Measurements from ENCODE around the gene SLC2A11. TPM values are rescaled to one million over a fixed set of nuclear protein-coding genes. Genes with fewer than 3 reads are reported as not detected.
"Not testable (repeated sequence)": the region's sequence is repeated elsewhere in the genome, so short reads cannot be mapped to it uniquely, and the experiment has no call there.

The SLC2A11 gene
- total RNA-seq, 1 experiment from 2014 or later, result 9.4 TPM

GRCh38 chr22:23862103-23862502 is 4.4 kb downstream of the SLC2A11 start:
- Histone ChIP-seq H3K79me2 (ENCODE audit: low read length) (no peaks in the 10 kb centered on the region), H3K4me2 (ENCODE audit: low read length) (no peak overlapping the region), H3K9ac (ENCODE audit: low read length) (no peak overlapping the region), H3K36me3 (ENCODE audit: low read depth, low read length) (no peaks in the 10 kb centered on the region), H3K27ac (ENCODE audit: low read length) (no peak overlapping the region), H4K20me1 (ENCODE audit: low read length) (no peaks in the 10 kb centered on the region), H2AFZ (ENCODE audit: low read length) (no peak overlapping the region), H3K27me3 (ENCODE audit: low read length) (no peaks in the 10 kb centered on the region), H3F3A (ENCODE audit: low read length, unreplicated experiment) (no peaks in the 10 kb centered on the region), H3K4me3 (ENCODE audit: low read length) (no peak overlapping the region), H3K4me1 (ENCODE audit: insufficient read depth, low read length) (peaks cover 5% of the 10 kb centered on the region; the same call in 1 of the 2 replicates), H3K9me3 (ENCODE audit: low read length) (no peaks in the 10 kb centered on the region), H3K9me2 (replicated peaks; ENCODE audit: low read length) (no peaks in the 10 kb centered on the region)
- ChIA-PET POLR2A (ENCODE audit: unreplicated experiment) (no interaction called here), CTCF (no interaction called here)
- TF ChIP-seq EZH2 (IDR thresholded peaks at IDR 0.05; ENCODE audit: low read length, unreplicated experiment) (no peak), CTCF (conservative IDR thresholded peaks at IDR 0.05; ENCODE audit: low read depth, low read length) (peak; percentile 66)
- intact Hi-C loops (cut with micrococcal nuclease), result no loop called here
- ATAC-seq, result peak; percentile 27; the same call in 1 of the 2 replicates
- BruUV-seq (replicated peaks), result no TSS peak
- DNase-seq, result peak; percentile 49

DNA sequence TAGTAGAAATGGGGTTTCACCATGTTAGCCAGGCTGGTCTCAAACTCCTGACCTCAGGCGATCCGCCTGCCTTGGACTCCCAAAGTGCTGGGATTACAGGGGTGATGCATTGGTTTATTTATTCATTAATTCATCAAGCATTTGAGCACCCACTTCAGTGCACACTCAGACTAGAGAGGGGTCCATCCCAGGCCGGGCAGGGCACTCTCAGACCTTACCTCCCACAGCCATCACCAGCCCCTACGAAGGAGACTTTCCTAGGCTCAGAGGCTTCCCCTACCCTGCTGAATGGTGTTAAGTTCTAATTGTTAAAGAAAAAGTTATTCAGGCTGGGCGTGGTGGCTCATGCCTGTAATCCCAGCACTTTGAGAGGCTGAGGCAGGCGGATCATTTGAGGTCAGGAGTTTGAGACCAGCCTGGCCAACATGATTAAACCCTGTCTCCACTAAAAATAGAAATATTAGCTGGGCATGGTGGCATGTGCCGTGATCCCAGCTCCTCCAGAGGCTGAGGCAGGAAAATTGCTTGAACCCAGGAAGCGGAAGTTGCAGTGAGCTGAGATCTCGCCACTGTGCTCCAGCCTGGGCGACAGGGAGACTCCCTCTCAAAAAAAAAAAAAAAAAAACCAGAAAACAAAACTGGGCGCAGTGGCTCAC is 7.0 kb downstream of the SLC2A11 start:
- intact Hi-C loops (cut with micrococcal nuclease), result not testable (repeated sequence)

GRCh38 chr22:23868580-23868979 is 10.9 kb downstream of the SLC2A11 start:
- Histone ChIP-seq H2AFZ (ENCODE audit: low read length) (no peak overlapping the region), H3K9me2 (replicated peaks; ENCODE audit: low read length) (no peaks in the 10 kb centered on the region), H3K4me1 (ENCODE audit: insufficient read depth, low read length) (no peaks in the 10 kb centered on the region)

More for the DNA sequence above, 7.0 kb downstream of the SLC2A11 start:
- H4K20me1 ChIP-seq (ENCODE audit: low read length); H3K27ac ChIP-seq (ENCODE audit: low read length); H3K9me2 ChIP-seq (replicated peaks; ENCODE audit: low read length); DNase-seq; H3K4me1 ChIP-seq (ENCODE audit: insufficient read depth, low read length); H2AFZ ChIP-seq (ENCODE audit: low read length); H3F3A ChIP-seq (ENCODE audit: low read length, unreplicated experiment); H3K36me3 ChIP-seq (ENCODE audit: low read depth, low read length); H3K27me3 ChIP-seq (ENCODE audit: low read length); ATAC-seq; POLR2A ChIA-PET (ENCODE audit: unreplicated experiment); H3K9me3 ChIP-seq (ENCODE audit: low read length); H3K4me2 ChIP-seq (ENCODE audit: low read length); CTCF ChIA-PET; H3K9ac ChIP-seq (ENCODE audit: low read length); BruUV-seq (replicated peaks); H3K4me3 ChIP-seq (ENCODE audit: low read length); H3K79me2 ChIP-seq (ENCODE audit: low read length): not testable (repeated sequence)

More at GRCh38 chr22:23868580-23868979, 10.9 kb downstream of the SLC2A11 start:
- Histone ChIP-seq H3K4me3 (ENCODE audit: low read length) (no peak overlapping the region), H3K4me2 (ENCODE audit: low read length) (no peak overlapping the region), H3K27me3 (ENCODE audit: low read length) (no peaks in the 10 kb centered on the region), H3K27ac (ENCODE audit: low read length) (no peak overlapping the region), H4K20me1 (ENCODE audit: low read length) (no peaks in the 10 kb centered on the region), H3K36me3 (ENCODE audit: low read depth, low read length) (no peaks in the 10 kb centered on the region), H3K9me3 (ENCODE audit: low read length) (no peaks in the 10 kb centered on the region), H3K79me2 (ENCODE audit: low read length) (no peaks in the 10 kb centered on the region), H3K9ac (ENCODE audit: low read length) (no peak overlapping the region), H3F3A (ENCODE audit: low read length, unreplicated experiment) (no peaks in the 10 kb centered on the region)
- intact Hi-C loops (cut with micrococcal nuclease), result no loop called here
- ATAC-seq (no peak), DNase-seq (no peak)
- ChIA-PET POLR2A (ENCODE audit: unreplicated experiment) (no interaction called here), CTCF (no interaction called here)
- TF ChIP-seq EZH2phosphoT487 (IDR thresholded peaks at IDR 0.05; ENCODE audit: borderline replicate concordance, low read length), result no peak
- no peak for TF ChIP-seq CTCF (conservative IDR thresholded peaks at IDR 0.05; ENCODE audit: low read depth, low read length)
- TF ChIP-seq EZH2 (IDR thresholded peaks at IDR 0.05; ENCODE audit: low read length, unreplicated experiment), result no peak
- no TSS peak for BruUV-seq (replicated peaks)
